ENCODE results near the gene BSDC1. TPM values are rescaled to one million over a fixed set of nuclear protein-coding genes. Genes with fewer than 3 reads are reported as not detected.
A peak's percentile ranks its signal among the peaks of the same experiment; 100 is the strongest.

BSDC1 gene
- total RNA-seq, 2 donors from 2014 or later, result 50.6 to 67.7 TPM

- H3K27me3 Mint-ChIP-seq (ENCODE audit: low read depth), result no peaks in the 10 kb centered on the region
Observed at GRCh38 chr1:32388641-32389040, 5.6 kb downstream of the BSDC1 start.

GRCh38 chr1:32386676-32387392 lies 7.4 kb downstream of the BSDC1 start:
- peaks cover 10% of the 10 kb centered on the region for H3K4me1 Mint-ChIP-seq (ENCODE audit: low read depth)
- no peak overlapping the region for H3K4me3 Mint-ChIP-seq
- ATAC-seq (replicated peaks in 1 of 2), result no peak
- no peak for DNase-seq
- no peak overlapping the region for H3K27ac Mint-ChIP-seq
- no peaks in the 10 kb centered on the region for H3K27me3 Mint-ChIP-seq (ENCODE audit: low read depth)
- H3K9me3 Mint-ChIP-seq, result no peaks in the 10 kb centered on the region
- peaks cover 0 to 19% of the 10 kb centered on the region in 2 donors for H3K36me3 Mint-ChIP-seq (ENCODE audit: insufficient read depth in 2 of 2)

More at GRCh38 chr1:32388641-32389040, 5.6 kb downstream of the BSDC1 start:
- ATAC-seq (replicated peaks in 1 of 2), result no peak
- no peak for DNase-seq
- no peak overlapping the region for H3K4me3 Mint-ChIP-seq
- H3K36me3 Mint-ChIP-seq (ENCODE audit: insufficient read depth in 2 of 2), result peaks cover 0 to 10% of the 10 kb centered on the region in 2 donors
- H3K4me1 Mint-ChIP-seq (ENCODE audit: low read depth), result peaks cover 26% of the 10 kb centered on the region
- H3K9me3 Mint-ChIP-seq, result no peaks in the 10 kb centered on the region
- no peak overlapping the region for H3K27ac Mint-ChIP-seq

- ATAC-seq (replicated peaks in 1 of 2) (no peak), DNase-seq (no peak)
- Mint-ChIP-seq H3K36me3 (ENCODE audit: insufficient read depth in 2 of 2) (peaks cover 0 to 22% of the 10 kb centered on the region in 2 donors), H3K27me3 (ENCODE audit: low read depth) (no peaks in the 10 kb centered on the region), H3K4me1 (ENCODE audit: low read depth) (no peaks in the 10 kb centered on the region), H3K4me3 (no peak overlapping the region), H3K27ac (no peak overlapping the region), H3K9me3 (no peaks in the 10 kb centered on the region)
Observed at GRCh38 chr1:32380057-32380456, 14.2 kb downstream of the BSDC1 start.

GRCh38 chr1:32377541-32378220 lies 16.6 kb downstream of the BSDC1 start:
- ATAC-seq (replicated peaks in 1 of 2) (no peak), DNase-seq (no peak)
- H3K27ac Mint-ChIP-seq, result no peak overlapping the region
- H3K27me3 Mint-ChIP-seq (ENCODE audit: low read depth), result no peaks in the 10 kb centered on the region
- peaks cover 2 to 19% of the 10 kb centered on the region in 2 donors for H3K36me3 Mint-ChIP-seq (ENCODE audit: insufficient read depth in 2 of 2)
- H3K9me3 Mint-ChIP-seq, result no peaks in the 10 kb centered on the region
- H3K4me1 Mint-ChIP-seq (ENCODE audit: low read depth), result peaks cover 2% of the 10 kb centered on the region
- H3K4me3 Mint-ChIP-seq, result no peak overlapping the region

GRCh38 chr1:32376199-32376598 lies 18.0 kb downstream of the BSDC1 start:
- ATAC-seq (replicated peaks in 1 of 2) (no peak), DNase-seq (no peak)
- Mint-ChIP-seq H3K27me3 (ENCODE audit: low read depth) (no peaks in the 10 kb centered on the region), H3K4me1 (ENCODE audit: low read depth) (peaks cover 16% of the 10 kb centered on the region), H3K4me3 (no peak overlapping the region), H3K27ac (no peak overlapping the region), H3K36me3 (ENCODE audit: insufficient read depth in 2 of 2) (peaks cover 2 to 15% of the 10 kb centered on the region in 2 donors), H3K9me3 (no peaks in the 10 kb centered on the region)

GRCh38 chr1:32373996-32374592 lies 20.1 kb downstream of the BSDC1 start:
- peaks cover 16% of the 10 kb centered on the region for H3K4me1 Mint-ChIP-seq (ENCODE audit: low read depth)
- peaks cover 2 to 8% of the 10 kb centered on the region in 2 donors for H3K36me3 Mint-ChIP-seq (ENCODE audit: insufficient read depth in 2 of 2)
- H3K27ac Mint-ChIP-seq, result peak overlapping the region; percentile 14
- no peak for DNase-seq
- ATAC-seq (replicated peaks in 1 of 2), result no peak
- no peaks in the 10 kb centered on the region for H3K9me3 Mint-ChIP-seq
- no peaks in the 10 kb centered on the region for H3K27me3 Mint-ChIP-seq (ENCODE audit: low read depth)
- no peak overlapping the region for H3K4me3 Mint-ChIP-seq

GRCh38 chr1:32372149-32372756 lies 22.0 kb downstream of the BSDC1 start:
- peaks cover 2 to 7% of the 10 kb centered on the region in 2 donors for H3K36me3 Mint-ChIP-seq (ENCODE audit: insufficient read depth in 2 of 2)

GRCh38 chr1:32367912-32368635 lies 26.2 kb downstream of the BSDC1 start:
- DNase-seq (no peak), ATAC-seq (replicated peaks in 1 of 2) (no peak)
- peaks cover 16% of the 10 kb centered on the region for H3K4me1 Mint-ChIP-seq (ENCODE audit: low read depth)
- no peak overlapping the region for H3K27ac Mint-ChIP-seq
- no peak overlapping the region for H3K4me3 Mint-ChIP-seq
- H3K36me3 Mint-ChIP-seq (ENCODE audit: insufficient read depth in 2 of 2), result peaks cover 1 to 6% of the 10 kb centered on the region in 2 donors
- H3K27me3 Mint-ChIP-seq (ENCODE audit: low read depth), result no peaks in the 10 kb centered on the region
- H3K9me3 Mint-ChIP-seq, result no peaks in the 10 kb centered on the region

More at GRCh38 chr1:32372149-32372756, 22.0 kb downstream of the BSDC1 start:
- H3K4me3 Mint-ChIP-seq, result no peak overlapping the region
- H3K27me3 Mint-ChIP-seq (ENCODE audit: low read depth), result no peaks in the 10 kb centered on the region
- H3K27ac Mint-ChIP-seq, result peak overlapping the region; percentile 23
- DNase-seq, result peak; percentile 23 to 29
- ATAC-seq (replicated peaks in 1 of 2), result peak; percentile 54 to 77
- no peaks in the 10 kb centered on the region for H3K9me3 Mint-ChIP-seq
- peaks cover 16% of the 10 kb centered on the region for H3K4me1 Mint-ChIP-seq (ENCODE audit: low read depth)

- DNase-seq, result no peak
- H3K4me1 Mint-ChIP-seq (ENCODE audit: low read depth), result peaks cover 13% of the 10 kb centered on the region
- peaks cover 5% of the 10 kb centered on the region for H3K27me3 Mint-ChIP-seq (ENCODE audit: low read depth)
- H3K36me3 Mint-ChIP-seq (ENCODE audit: insufficient read depth in 2 of 2), result peaks cover 1 to 9% of the 10 kb centered on the region in 2 donors
- no peak overlapping the region for H3K27ac Mint-ChIP-seq
- H3K9me3 Mint-ChIP-seq, result no peaks in the 10 kb centered on the region
- no peak overlapping the region for H3K4me3 Mint-ChIP-seq
- no peak for ATAC-seq (replicated peaks in 1 of 2)
Observed at GRCh38 chr1:32365445-32365844, 28.8 kb downstream of the BSDC1 start.

- Mint-ChIP-seq H3K4me1 (ENCODE audit: low read depth) (peaks cover 19% of the 10 kb centered on the region), H3K27me3 (ENCODE audit: low read depth) (peaks cover 5% of the 10 kb centered on the region), H3K4me3 (no peak overlapping the region), H3K9me3 (no peaks in the 10 kb centered on the region), H3K36me3 (ENCODE audit: insufficient read depth in 2 of 2) (peaks cover 1 to 9% of the 10 kb centered on the region in 2 donors), H3K27ac (no peak overlapping the region)
- DNase-seq (no peak), ATAC-seq (replicated peaks in 1 of 2) (no peak)
Observed at GRCh38 chr1:32364836-32365235, 29.4 kb downstream of the BSDC1 start.

GRCh38 chr1:32363713-32364112 lies 30.5 kb downstream of the BSDC1 start:
- Mint-ChIP-seq H3K27ac (no peak overlapping the region), H3K9me3 (no peaks in the 10 kb centered on the region), H3K4me1 (ENCODE audit: low read depth) (peaks cover 24% of the 10 kb centered on the region), H3K27me3 (ENCODE audit: low read depth) (peaks cover 5% of the 10 kb centered on the region), H3K4me3 (no peak overlapping the region), H3K36me3 (ENCODE audit: insufficient read depth in 2 of 2) (peaks cover 1 to 9% of the 10 kb centered on the region in 2 donors)
- no peak for DNase-seq
- ATAC-seq (replicated peaks in 1 of 2), result no peak

- H3K9me3 Mint-ChIP-seq, result no peaks in the 10 kb centered on the region
- H3K4me3 Mint-ChIP-seq, result peak within 1 kb of the TSS; percentile 29 to 41
- no peak within 1 kb of the TSS for H3K27ac Mint-ChIP-seq
- DNase-seq (no peak), ATAC-seq (replicated peaks in 1 of 2) (no peak)
- peaks cover 24% of the 10 kb centered on the region for H3K4me1 Mint-ChIP-seq (ENCODE audit: low read depth)
- H3K36me3 Mint-ChIP-seq (ENCODE audit: insufficient read depth in 2 of 2), result peaks cover 1 to 9% of the 10 kb centered on the region in 2 donors
- peaks cover 5% of the 10 kb centered on the region for H3K27me3 Mint-ChIP-seq (ENCODE audit: low read depth)
Observed at GRCh38 chr1:32362474-32363313, 31.5 kb downstream of the BSDC1 start, which contains the start of the genes FAM229A and TSSK3. FAM229A (minus strand) TSS chr1:32362485; CDS start chr1:32362091, 394 bp downstream. TSSK3 (plus strand) TSS chr1:32362539; CDS start chr1:32362702, 163 bp downstream.
